ENCODE results near the gene MTHFD1. TPM values are rescaled to one million over a fixed set of nuclear protein-coding genes. Genes with fewer than 3 reads are reported as not detected.

MTHFD1 gene
- total RNA-seq, 2 donors from 2014 or later = 103 to 116 TPM

DNA sequence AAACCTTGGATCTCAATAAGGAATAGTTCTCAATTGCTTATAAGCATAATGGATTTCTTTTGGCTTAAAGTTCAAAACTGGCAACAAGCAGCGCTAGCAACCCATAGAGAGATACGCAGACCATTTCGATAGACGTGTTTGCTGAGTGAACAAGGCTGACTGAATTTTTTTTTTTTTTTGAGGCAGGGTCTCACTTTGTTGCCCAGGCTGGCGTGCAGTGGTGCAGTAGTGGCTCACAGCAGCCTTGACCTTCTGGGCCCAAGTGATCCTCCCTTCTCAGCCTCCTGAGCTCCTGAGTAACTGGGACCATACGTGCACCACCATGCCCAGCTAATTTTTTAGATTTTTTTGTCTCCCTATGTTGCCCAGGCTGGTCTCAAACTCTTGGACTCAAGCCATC is 75.7 kb downstream of the MTHFD1 start:
- Mint-ChIP-seq H3K9me3 (no peaks in the 10 kb centered on the region), H3K36me3 (ENCODE audit: low read depth) (peaks cover 17% of the 10 kb centered on the region), H3K27ac (no peak overlapping the region), H3K4me3 (no peak overlapping the region), H3K27me3 (ENCODE audit: insufficient read depth) (peaks cover 10% of the 10 kb centered on the region), H3K4me1 (peaks cover 7% of the 10 kb centered on the region)
- Histone ChIP-seq H3K4me3 (ENCODE audit: low read length) (no peak overlapping the region), H3K9ac (ENCODE audit: extremely low read depth, low read length, poor library complexity, severe bottlenecking) (no peak overlapping the region), H3K4me1 (ENCODE audit: control insufficient read depth, insufficient read depth, low read length) (no peaks in the 10 kb centered on the region), H3K36me3 (ENCODE audit: control insufficient read depth, insufficient read depth, low read length) (peaks cover 12% of the 10 kb centered on the region), H3K27me3 (ENCODE audit: control insufficient read depth, insufficient read depth, low read length, poor library complexity, severe bottlenecking) (peaks cover 8% of the 10 kb centered on the region), H3K27ac (ENCODE audit: low read depth, low read length) (no peak overlapping the region), H3K9me3 (ENCODE audit: control insufficient read depth, low read length) (no peaks in the 10 kb centered on the region)
- DNase-seq = no peak
- 83 to 97% methylated on average over 6 of the region's 6 CpGs for WGBS, 2 experiments (ENCODE audit: insufficient coverage in 1 of 2, insufficient read length in 1 of 2)
- TF ChIP-seq, protein P1, sequence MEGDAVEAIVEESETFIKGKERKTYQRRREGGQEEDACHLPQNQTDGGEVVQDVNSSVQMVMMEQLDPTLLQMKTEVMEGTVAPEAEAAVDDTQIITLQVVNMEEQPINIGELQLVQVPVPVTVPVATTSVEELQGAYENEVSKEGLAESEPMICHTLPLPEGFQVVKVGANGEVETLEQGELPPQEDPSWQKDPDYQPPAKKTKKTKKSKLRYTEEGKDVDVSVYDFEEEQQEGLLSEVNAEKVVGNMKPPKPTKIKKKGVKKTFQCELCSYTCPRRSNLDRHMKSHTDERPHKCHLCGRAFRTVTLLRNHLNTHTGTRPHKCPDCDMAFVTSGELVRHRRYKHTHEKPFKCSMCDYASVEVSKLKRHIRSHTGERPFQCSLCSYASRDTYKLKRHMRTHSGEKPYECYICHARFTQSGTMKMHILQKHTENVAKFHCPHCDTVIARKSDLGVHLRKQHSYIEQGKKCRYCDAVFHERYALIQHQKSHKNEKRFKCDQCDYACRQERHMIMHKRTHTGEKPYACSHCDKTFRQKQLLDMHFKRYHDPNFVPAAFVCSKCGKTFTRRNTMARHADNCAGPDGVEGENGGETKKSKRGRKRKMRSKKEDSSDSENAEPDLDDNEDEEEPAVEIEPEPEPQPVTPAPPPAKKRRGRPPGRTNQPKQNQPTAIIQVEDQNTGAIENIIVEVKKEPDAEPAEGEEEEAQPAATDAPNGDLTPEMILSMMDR (conservative IDR thresholded peaks at IDR 0.05) = no peak

- Histone ChIP-seq H3K9ac (ENCODE audit: extremely low read depth, low read length, poor library complexity, severe bottlenecking) (peak overlapping the region; percentile 45), H3K4me1 (ENCODE audit: control insufficient read depth, insufficient read depth, low read length) (no peaks in the 10 kb centered on the region), H3K9me3 (ENCODE audit: control insufficient read depth, low read length) (no peaks in the 10 kb centered on the region), H3K36me3 (ENCODE audit: control insufficient read depth, insufficient read depth, low read length) (peaks cover 5% of the 10 kb centered on the region), H3K27ac (ENCODE audit: low read depth, low read length) (no peak overlapping the region), H3K27me3 (ENCODE audit: control insufficient read depth, insufficient read depth, low read length, poor library complexity, severe bottlenecking) (peaks cover 16% of the 10 kb centered on the region), H3K4me3 (ENCODE audit: low read length) (peak overlapping the region; percentile 82)
- TF ChIP-seq, protein P1 (conservative IDR thresholded peaks at IDR 0.05) = no peak
- Mint-ChIP-seq H3K27me3 (ENCODE audit: insufficient read depth) (peaks cover 10% of the 10 kb centered on the region), H3K4me1 (peaks cover 7% of the 10 kb centered on the region), H3K4me3 (peak overlapping the region; percentile 76), H3K27ac (peak overlapping the region; percentile 64), H3K36me3 (ENCODE audit: low read depth) (peaks cover 9% of the 10 kb centered on the region), H3K9me3 (no peaks in the 10 kb centered on the region)
- DNase-seq = peak; percentile 71
- 27% methylated on average over 6 of the region's 6 CpGs; no CpG with 5 or more reads in 1 of the 2 experiments for WGBS, 2 experiments (ENCODE audit: insufficient coverage in 1 of 2, insufficient read length in 1 of 2)
Measured at GRCh38 chr14:64464651-64465050, 76.5 kb downstream of the MTHFD1 start.

- peaks cover 6% of the 10 kb centered on the region for H3K36me3 Mint-ChIP-seq (ENCODE audit: low read depth)
- H3K9me3 ChIP-seq (ENCODE audit: control insufficient read depth, low read length) = no peaks in the 10 kb centered on the region
- TF ChIP-seq, protein P1 (conservative IDR thresholded peaks at IDR 0.05) = no peak
- H3K9me3 Mint-ChIP-seq = no peaks in the 10 kb centered on the region
- H3K4me3 Mint-ChIP-seq = peak within 1 kb of the TSS; percentile 76
- H3K27me3 Mint-ChIP-seq (ENCODE audit: insufficient read depth) = peaks cover 10% of the 10 kb centered on the region
- H3K4me3 ChIP-seq (ENCODE audit: low read length) = peak within 1 kb of the TSS; percentile 82
- H3K36me3 ChIP-seq (ENCODE audit: control insufficient read depth, insufficient read depth, low read length) = no peaks in the 10 kb centered on the region
- H3K27ac ChIP-seq (ENCODE audit: low read depth, low read length) = no peak within 1 kb of the TSS
- H3K4me1 ChIP-seq (ENCODE audit: control insufficient read depth, insufficient read depth, low read length) = no peaks in the 10 kb centered on the region
- peak within 1 kb of the TSS; percentile 64 for H3K27ac Mint-ChIP-seq
- peaks cover 7% of the 10 kb centered on the region for H3K4me1 Mint-ChIP-seq
- peak within 1 kb of the TSS; percentile 45 for H3K9ac ChIP-seq (ENCODE audit: extremely low read depth, low read length, poor library complexity, severe bottlenecking)
- peak; percentile 95 for DNase-seq
- peaks cover 19% of the 10 kb centered on the region for H3K27me3 ChIP-seq (ENCODE audit: control insufficient read depth, insufficient read depth, low read length, poor library complexity, severe bottlenecking)
- WGBS, 2 experiments (ENCODE audit: insufficient coverage in 1 of 2, insufficient read length in 1 of 2) = 0% methylated on average over 26 to 74 of the region's 74 CpGs
Measured at GRCh38 chr14:64465191-64465822, 77.2 kb downstream of the MTHFD1 start, which contains the start of gene AKAP5. Gene AKAP5 (plus strand): TSS chr14:64465499. CDS start chr14:64468395, 2,896 bp downstream.
